Liver (tissue), 9 donors: ENCODE results near the gene DNMT3A. TPM values are rescaled to one million over a fixed set of nuclear protein-coding genes. Genes with fewer than 3 reads are reported as not detected.

Source experiments
- DNase-seq: peaks from one replicate; pipeline ENCODE4 v3.0.0-alpha.2; 2017; ENCODE audit warnings: low spot score
- H3K27ac ChIP-seq, 2 donors: one replicate each; pipeline ENCODE4 v1.7.0; 2013; ENCODE audit warnings: inconsistent platforms in 2 of 2, low read length in 2 of 2, control low read depth in 1 of 2, low read depth in 1 of 2, mild to moderate bottlenecking in 1 of 2
- H3K27me3 ChIP-seq, 4 donors: one replicate each; pipeline versions ENCODE4 v1.6.1 to v1.7.0; 2013; ENCODE audit warnings: low read length in 3 of 4, inconsistent platforms in 1 of 4, mild to moderate bottlenecking in 1 of 4, moderate library complexity in 1 of 4; ENCODE audit not compliant: control insufficient read depth in 4 of 4, insufficient read depth in 4 of 4
- H3K36me3 ChIP-seq, 4 donors: one replicate each; pipeline versions ENCODE4 v1.6.1 to v1.7.0; 2013; ENCODE audit warnings: low read length in 3 of 4, mild to moderate bottlenecking in 3 of 4, low read depth in 1 of 4, moderate library complexity in 1 of 4; ENCODE audit not compliant: control insufficient read depth in 4 of 4, insufficient read depth in 3 of 4
- H3K4me1 ChIP-seq, 4 donors: one replicate each; pipeline versions ENCODE4 v1.6.1 to v1.7.0; 2013; ENCODE audit warnings: low read length in 3 of 4, mild to moderate bottlenecking in 3 of 4, moderate library complexity in 1 of 4; ENCODE audit not compliant: control insufficient read depth in 4 of 4, insufficient read depth in 4 of 4
- H3K4me3 ChIP-seq, 3 donors: one replicate each; pipeline versions ENCODE4 v1.6.1 to v1.7.0; 2013; ENCODE audit warnings: low read length in 3 of 3, control low read depth in 1 of 3, low read depth in 1 of 3, mild to moderate bottlenecking in 1 of 3
- H3K9ac ChIP-seq, 2 donors: one replicate each; pipeline ENCODE4 v1.7.0; 2013; ENCODE audit warnings: low read length in 2 of 2, mild to moderate bottlenecking in 2 of 2, moderate library complexity in 2 of 2, control low read depth in 1 of 2, low read depth in 1 of 2
- H3K9me3 ChIP-seq, 4 donors: one replicate each; pipeline versions ENCODE4 v1.6.1 to v1.7.0; 2013; ENCODE audit warnings: low read length in 3 of 4; ENCODE audit not compliant: control insufficient read depth in 4 of 4
- FOXA1 ChIP-seq: IDR thresholded peaks from 2 replicates; pipeline ENCODE4 v1.6.1; 2016; ENCODE audit warnings: antibody characterized with exemption
- GABPA ChIP-seq, 2 donors: IDR thresholded peaks in 1 of 2; conservative IDR thresholded peaks in 1 of 2; 2 replicates each; pipeline ENCODE4 v1.6.1; 2016; ENCODE audit warnings: antibody characterized with exemption in 2 of 2, mild to moderate bottlenecking in 1 of 2, moderate library complexity in 1 of 2
- JUND ChIP-seq, 2 donors: IDR thresholded peaks; 2 replicates each; pipeline ENCODE4 v1.6.1; 2016; ENCODE audit warnings: antibody characterized with exemption in 2 of 2
- NR2F2 ChIP-seq: IDR thresholded peaks from 2 replicates; pipeline ENCODE4 v1.6.1; 2016; ENCODE audit warnings: antibody characterized with exemption
- REST ChIP-seq: IDR thresholded peaks from 2 replicates; pipeline ENCODE4 v1.6.1; 2016; ENCODE audit warnings: antibody characterized with exemption, mild to moderate bottlenecking
- SP1 ChIP-seq: IDR thresholded peaks from 2 replicates; pipeline ENCODE4 v1.6.1; 2018; ENCODE audit warnings: antibody characterized with exemption, mild to moderate bottlenecking
- TAF1 ChIP-seq: conservative IDR thresholded peaks from 2 replicates; pipeline ENCODE4 v1.6.1; 2016; ENCODE audit warnings: antibody characterized with exemption, mild to moderate bottlenecking
- YY1 ChIP-seq: IDR thresholded peaks from 2 replicates; pipeline ENCODE4 v1.6.1; 2016; ENCODE audit warnings: antibody characterized with exemption, mild to moderate bottlenecking
- WGBS: extraction: QIAGEN DNeasy Blood & Tissue Kit; methylation state at CpG from one replicate; pipeline ENCODE4 v1.1.7; 2013; 5-methylcytosine and 5-hydroxymethylcytosine counted together
- polyA plus RNA-seq, 2 donors: library from polyadenylated mRNA; stranded (reverse) in 1 of 2; unstranded in 1 of 2; fragments of 200-250 nt in 1 of 2; fragments of >200 nt in 1 of 2; fragmentation: Nextera tagmentation in 1 of 2; extraction: Ambion mirVana in 1 of 2; gene quantifications; one replicate each; pipeline versions ENCODE4 v1.2.1 to v1.2.3, GENCODE V29; 2013 to 2015
- total RNA-seq, 2 donors: library from RNA; depleted of rRNA; stranded (reverse); fragments of >200 nt; gene quantifications; one replicate each; pipeline ENCODE4 v1.2.3, GENCODE V29; 2014
- donor health status: healthy.
- donor health status: healthy.
- donor health status: healthy.
- donor health status: healthy.
- donor health status: healthy.

The DNMT3A gene
- total and polyA plus RNA-seq, 4 donors, result 3.5 to 24.2 (median 8.1) TPM

DNA sequence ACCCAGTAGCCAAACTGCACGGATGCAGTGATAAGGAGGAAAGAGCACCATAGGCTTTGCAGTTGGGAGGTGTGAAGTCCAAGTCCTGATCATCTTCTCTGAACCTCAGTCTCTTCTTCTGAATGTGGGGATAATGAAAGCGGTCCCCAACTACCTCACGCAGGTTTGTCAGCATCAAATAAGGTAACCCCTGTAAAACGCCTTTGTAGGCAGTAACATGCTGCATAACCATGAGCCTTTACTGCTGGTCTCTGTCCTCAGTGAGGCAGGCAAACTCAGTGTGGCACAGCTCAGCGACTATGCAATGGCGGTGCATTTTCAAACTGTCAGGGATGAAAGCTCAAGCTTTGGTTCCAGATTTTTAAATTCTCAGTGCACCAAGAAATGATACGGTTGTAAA, 46.1 kb downstream of the DNMT3A start:
- Histone ChIP-seq H3K27ac (peak overlapping the region; percentile 7 to 68), H3K9me3 (no peaks in the 10 kb centered on the region), H3K27me3 (no peaks in the 10 kb centered on the region), H3K4me3 (no peak overlapping the region), H3K36me3 (peaks cover 0 to 11% (median 4%) of the 10 kb centered on the region in 4 donors), H3K9ac (no peak overlapping the region), H3K4me1 (peaks cover 3 to 10% (median 5%) of the 10 kb centered on the region in 4 donors)
- 91% methylated on average over 7 of the region's 7 CpGs for WGBS
- DNase-seq, result no peak
- TF ChIP-seq JUND (IDR thresholded peaks at IDR 0.05) (no peak), YY1 (no peak), TAF1 (no peak), NR2F2 (no peak), FOXA1 (no peak)

DNA sequence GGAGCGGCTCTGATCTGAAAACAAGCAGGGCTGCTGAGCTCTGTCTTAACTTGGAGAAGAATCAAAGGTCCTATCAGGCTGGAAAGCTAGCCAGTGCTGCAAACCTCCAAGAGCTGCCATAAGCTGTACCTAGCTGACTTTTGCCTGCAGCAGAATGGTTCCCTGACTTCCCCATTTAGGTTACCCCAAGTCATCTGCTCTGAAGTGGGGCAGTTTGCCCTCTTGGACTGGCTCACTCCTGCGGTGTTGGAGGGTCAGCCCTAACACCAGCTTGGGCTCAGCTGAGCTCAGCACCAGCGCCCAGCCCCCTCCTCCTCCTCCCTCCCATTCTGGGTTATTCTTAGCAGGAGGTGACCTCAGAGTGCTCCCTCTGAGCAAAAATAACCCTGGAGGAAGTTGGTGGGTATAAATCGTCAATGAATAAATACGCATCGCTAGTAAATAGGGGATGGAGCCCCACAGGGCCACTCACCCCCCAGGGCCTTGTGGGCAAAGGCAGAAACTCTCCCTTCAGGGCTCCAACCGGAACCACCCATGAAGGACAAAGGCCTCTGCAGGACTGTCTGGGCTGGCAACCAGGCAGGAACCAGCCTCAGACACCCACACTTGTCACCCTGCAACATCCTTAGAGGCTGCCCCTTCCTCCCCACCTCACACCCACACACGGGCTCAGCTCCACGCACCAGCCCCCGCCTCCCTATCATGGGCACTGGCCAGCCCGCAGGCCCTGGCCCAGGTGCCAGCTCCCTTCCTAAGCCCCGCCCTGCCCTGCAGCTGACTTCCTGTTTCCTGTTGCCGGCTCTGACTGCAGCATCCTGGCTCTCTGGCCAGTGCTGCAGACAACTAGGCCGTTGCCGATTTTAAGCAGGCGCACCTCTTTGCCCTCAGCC, 46.9 kb downstream of the DNMT3A start:
- Histone ChIP-seq H3K27me3 (no peaks in the 10 kb centered on the region), H3K36me3 (peaks cover 0 to 8% (median 2%) of the 10 kb centered on the region in 4 donors), H3K4me3 (no peak overlapping the region), H3K9ac (no peak overlapping the region), H3K4me1 (peaks cover 3 to 10% (median 5%) of the 10 kb centered on the region in 4 donors), H3K27ac (peak overlapping the region; percentile 68 to 69), H3K9me3 (no peaks in the 10 kb centered on the region)
- peak; percentile 66 to 81 for TF ChIP-seq GABPA (IDR thresholded peaks at IDR 0.05 in 1 of 2, conservative IDR thresholded peaks at IDR 0.05 in 1 of 2)
- TF ChIP-seq TAF1, result no peak
- peak; percentile 7 for TF ChIP-seq REST
- peak; percentile 52 for TF ChIP-seq NR2F2
- TF ChIP-seq JUND (IDR thresholded peaks at IDR 0.05), result no peak
- WGBS, result 61% methylated on average over 16 of the region's 16 CpGs
- DNase-seq, result no peak

- H3K9ac ChIP-seq, result no peak overlapping the region
- no peak overlapping the region for H3K4me3 ChIP-seq
- DNase-seq, result no peak
- H3K36me3 ChIP-seq, result peaks cover 0 to 5% (median 1%) of the 10 kb centered on the region in 4 donors
- WGBS, result 80% methylated on average over 13 of the region's 13 CpGs
- no peak overlapping the region for H3K27ac ChIP-seq
- H3K9me3 ChIP-seq, result no peaks in the 10 kb centered on the region
- H3K4me1 ChIP-seq, result peaks cover 3 to 10% (median 5%) of the 10 kb centered on the region in 4 donors
- no peaks in the 10 kb centered on the region for H3K27me3 ChIP-seq
- TF ChIP-seq JUND (IDR thresholded peaks at IDR 0.05), result no peak
- no peak for TF ChIP-seq SP1
- no peak for TF ChIP-seq FOXA1
These were observed 47.7 kb downstream of the DNMT3A start for GRCh38 chr2:25293958-25294562.
